A673 (cell line): ENCODE measurements around the gene BRD9.

ENCODE experiments used
- CTCF ChIP-seq: fragments of 300-800, 200-600 bp; sonication (generic); conservative IDR thresholded peaks from 2 replicates; pipeline ENCODE4 v1.5.1; 2017; ENCODE audit warnings: low read depth, mild to moderate bottlenecking, antibody characterized with exemption, low read length, moderate library complexity, mixed read lengths
- EZH2 ChIP-seq: fragments of 200-600 bp; sonication (generic); IDR thresholded peaks from 2 replicates; pipeline ENCODE4 v1.6.1; 2017; ENCODE audit warnings: borderline replicate concordance, low read depth, mild to moderate bottlenecking, mixed read lengths, antibody characterized with exemption, low read length; ENCODE audit not compliant: poor library complexity, severe bottlenecking

- no peak for TF ChIP-seq EZH2
- no peak for TF ChIP-seq CTCF
Observed at GRCh38 chr5:860506-861150, 32.0 kb downstream of the BRD9 start.
